Measurements from ENCODE around the gene IGF2BP3.

- TF ChIP-seq CTCF (IDR thresholded peaks at IDR 0.05) (no peak), POLR2A (IDR thresholded peaks at IDR 0.05) (no peak)
These were observed 124.7 kb downstream of the IGF2BP3 start for GRCh38 chr7:23345601-23346000.
